Stimulated activated CD4-positive, alpha-beta T cell treated with anti-CD3 and anti-CD28 coated beads, Interleukin-1b, Interleukin-23, amount 100 ng/mL, for 48 hours (primary cell): Measurements from ENCODE around the gene SUFU.
A peak's percentile ranks its signal among the peaks of the same experiment; 100 is the strongest.

Experiments
- DNase-seq: peaks from one replicate; pipeline ENCODE4 v3.0.0-alpha.2; 2020

SUFU gene

GRCh38 chr10:102552533-102552932 is 48.8 kb downstream of the SUFU start:
- no peak for DNase-seq

GRCh38 chr10:102553771-102554170 is 50.0 kb downstream of the SUFU start:
- DNase-seq: no peak

GRCh38 chr10:102554531-102554930 is 50.8 kb downstream of the SUFU start:
- no peak for DNase-seq

- DNase-seq: no peak
Measured at GRCh38 chr10:102555781-102556328, 52.1 kb downstream of the SUFU start.

GRCh38 chr10:102557569-102557968 is 53.8 kb downstream of the SUFU start:
- DNase-seq: no peak

GRCh38 chr10:102559764-102560163 is 56.0 kb downstream of the SUFU start:
- DNase-seq: no peak

- DNase-seq: no peak
Measured at GRCh38 chr10:102564209-102564834, 60.5 kb downstream of the SUFU start.

- no peak for DNase-seq
Measured at GRCh38 chr10:102565793-102566192, 62.0 kb downstream of the SUFU start.

GRCh38 chr10:102578782-102579181 is 75.0 kb downstream of the SUFU start:
- no peak for DNase-seq

- no peak for DNase-seq
Measured at GRCh38 chr10:102579328-102579727, 75.6 kb downstream of the SUFU start.

- DNase-seq: no peak
Measured at GRCh38 chr10:102580230-102580629, 76.5 kb downstream of the SUFU start.

- DNase-seq: no peak
Measured at GRCh38 chr10:102581401-102581800, 77.6 kb downstream of the SUFU start.

GRCh38 chr10:102581981-102582580 is 78.3 kb downstream of the SUFU start:
- no peak for DNase-seq

GRCh38 chr10:102583435-102584417 is 80.0 kb downstream of the SUFU start:
- peak; percentile 86 for DNase-seq

- DNase-seq: no peak
Measured at GRCh38 chr10:102585026-102585425, 81.3 kb downstream of the SUFU start.

GRCh38 chr10:102586858-102587257 is 83.1 kb downstream of the SUFU start:
- DNase-seq: no peak

- DNase-seq: no peak
Measured at GRCh38 chr10:102588875-102589274, 85.1 kb downstream of the SUFU start.

- no peak for DNase-seq
Measured at GRCh38 chr10:102593074-102593803, 89.5 kb downstream of the SUFU start.

- no peak for DNase-seq
Measured at GRCh38 chr10:102593804-102594079, 90.0 kb downstream of the SUFU start.

GRCh38 chr10:102595293-102595692 is 91.5 kb downstream of the SUFU start:
- DNase-seq: no peak

GRCh38 chr10:102595897-102596296 is 92.1 kb downstream of the SUFU start:
- DNase-seq: no peak

GRCh38 chr10:102596506-102596971 is 92.8 kb downstream of the SUFU start:
- DNase-seq: peak; percentile 14
